ENCODE data around the gene TSHZ2.

TSHZ2 gene

GRCh38 chr20:53439616-53440015 is 467.5 kb downstream of the TSHZ2 start:
- ChIA-PET CTCF (no interaction called here), POLR2A (no interaction called here)
- H3K4me3 ChIP-seq (ENCODE audit: low read depth, low read length): no peak overlapping the region
- no peak for DNase-seq (ENCODE audit: low read depth, low spot score)
- TF ChIP-seq, protein P1, sequence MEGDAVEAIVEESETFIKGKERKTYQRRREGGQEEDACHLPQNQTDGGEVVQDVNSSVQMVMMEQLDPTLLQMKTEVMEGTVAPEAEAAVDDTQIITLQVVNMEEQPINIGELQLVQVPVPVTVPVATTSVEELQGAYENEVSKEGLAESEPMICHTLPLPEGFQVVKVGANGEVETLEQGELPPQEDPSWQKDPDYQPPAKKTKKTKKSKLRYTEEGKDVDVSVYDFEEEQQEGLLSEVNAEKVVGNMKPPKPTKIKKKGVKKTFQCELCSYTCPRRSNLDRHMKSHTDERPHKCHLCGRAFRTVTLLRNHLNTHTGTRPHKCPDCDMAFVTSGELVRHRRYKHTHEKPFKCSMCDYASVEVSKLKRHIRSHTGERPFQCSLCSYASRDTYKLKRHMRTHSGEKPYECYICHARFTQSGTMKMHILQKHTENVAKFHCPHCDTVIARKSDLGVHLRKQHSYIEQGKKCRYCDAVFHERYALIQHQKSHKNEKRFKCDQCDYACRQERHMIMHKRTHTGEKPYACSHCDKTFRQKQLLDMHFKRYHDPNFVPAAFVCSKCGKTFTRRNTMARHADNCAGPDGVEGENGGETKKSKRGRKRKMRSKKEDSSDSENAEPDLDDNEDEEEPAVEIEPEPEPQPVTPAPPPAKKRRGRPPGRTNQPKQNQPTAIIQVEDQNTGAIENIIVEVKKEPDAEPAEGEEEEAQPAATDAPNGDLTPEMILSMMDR (IDR thresholded peaks at IDR 0.05; ENCODE audit: insufficient read depth, low read length, missing control alignments): no peak

DNA sequence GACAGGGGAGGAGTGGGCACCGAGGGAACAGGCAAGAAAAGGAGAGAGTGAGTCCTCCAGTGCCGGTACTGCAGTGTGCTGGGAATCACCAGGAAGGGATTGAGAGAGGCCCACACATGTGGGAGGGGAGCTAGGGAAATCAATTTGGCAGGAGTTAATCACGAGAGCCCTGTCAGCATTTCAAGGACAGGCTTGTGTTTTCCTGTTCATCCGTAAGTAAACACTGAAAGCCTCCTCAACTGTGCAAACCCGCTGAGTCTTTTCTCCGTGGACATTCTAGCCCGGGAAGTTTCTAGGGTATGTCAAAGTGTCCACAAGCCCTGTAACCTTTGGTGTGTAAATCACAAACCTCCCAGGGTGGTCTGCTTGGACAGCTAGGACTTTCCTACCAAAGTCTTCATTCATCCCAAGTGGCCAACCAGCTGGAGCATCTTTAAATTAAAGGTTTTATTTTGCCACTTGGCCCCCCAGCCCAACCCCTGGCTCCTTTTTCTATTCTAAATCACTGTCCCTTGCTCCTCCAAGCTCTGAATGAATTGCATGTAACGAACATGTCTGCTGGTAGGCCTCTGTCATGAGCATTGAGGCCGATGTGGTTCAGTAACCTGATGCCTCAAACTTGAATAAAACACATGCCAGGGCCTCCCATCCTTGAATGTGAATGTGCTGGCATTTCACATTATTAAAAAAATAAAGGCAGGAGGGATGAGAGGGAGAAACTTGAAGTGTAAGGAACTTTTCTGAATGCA is 472.4 kb downstream of the TSHZ2 start:
- CTCF ChIA-PET: no interaction called here

DNA sequence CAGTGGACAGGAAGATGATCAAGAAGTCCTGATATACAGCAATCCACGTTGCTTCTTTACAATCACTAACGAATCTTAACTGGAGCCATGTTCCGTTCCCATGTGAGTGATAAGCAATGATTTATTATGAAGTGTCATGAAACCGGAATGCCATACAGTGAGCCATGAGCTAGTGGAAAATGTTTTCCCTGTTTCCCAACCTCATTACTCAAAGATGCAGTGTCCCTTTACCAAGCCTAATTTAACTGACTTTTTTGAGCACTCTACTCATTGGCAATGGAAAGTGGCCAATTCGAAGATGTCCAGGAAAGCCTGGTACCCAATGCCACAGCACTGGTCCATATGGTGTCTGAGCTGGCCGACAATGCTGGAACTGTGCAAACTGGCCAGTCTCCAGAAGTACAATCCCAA is 473.2 kb downstream of the TSHZ2 start:
- CTCF ChIA-PET: no interaction called here
- no peak for DNase-seq (ENCODE audit: low read depth, low spot score)
- POLR2A ChIA-PET: no interaction called here
- H3K4me3 ChIP-seq (ENCODE audit: low read depth, low read length): no peak overlapping the region
- TF ChIP-seq, protein P1 (IDR thresholded peaks at IDR 0.05; ENCODE audit: insufficient read depth, low read length, missing control alignments): no peak

More for the DNA sequence above, 472.4 kb downstream of the TSHZ2 start:
- H3K4me3 ChIP-seq (ENCODE audit: low read depth, low read length): no peak overlapping the region
- POLR2A ChIA-PET: no interaction called here
- no peak for DNase-seq (ENCODE audit: low read depth, low spot score)
- TF ChIP-seq, protein P1 (IDR thresholded peaks at IDR 0.05; ENCODE audit: insufficient read depth, low read length, missing control alignments): no peak

DNA sequence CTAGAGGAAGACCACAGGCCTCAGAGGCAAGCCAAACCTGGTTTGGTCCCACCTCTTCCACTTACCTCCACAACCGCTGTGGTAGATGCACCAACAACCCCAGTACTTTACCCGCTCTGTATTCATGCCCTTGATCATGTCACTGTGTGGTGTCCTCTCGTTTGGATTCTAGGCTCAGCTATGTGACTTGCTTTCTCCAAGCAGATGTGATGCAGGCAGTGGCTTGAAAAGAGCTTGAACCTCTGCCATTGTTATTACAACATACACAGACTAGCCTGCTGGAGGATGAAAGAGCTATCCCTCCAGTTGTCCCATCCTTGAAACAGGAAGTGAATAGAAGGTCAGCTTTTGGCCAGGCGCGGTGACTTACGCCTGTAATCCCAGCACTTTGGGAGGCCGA is 473.8 kb downstream of the TSHZ2 start:
- POLR2A ChIA-PET: no interaction called here

DNA sequence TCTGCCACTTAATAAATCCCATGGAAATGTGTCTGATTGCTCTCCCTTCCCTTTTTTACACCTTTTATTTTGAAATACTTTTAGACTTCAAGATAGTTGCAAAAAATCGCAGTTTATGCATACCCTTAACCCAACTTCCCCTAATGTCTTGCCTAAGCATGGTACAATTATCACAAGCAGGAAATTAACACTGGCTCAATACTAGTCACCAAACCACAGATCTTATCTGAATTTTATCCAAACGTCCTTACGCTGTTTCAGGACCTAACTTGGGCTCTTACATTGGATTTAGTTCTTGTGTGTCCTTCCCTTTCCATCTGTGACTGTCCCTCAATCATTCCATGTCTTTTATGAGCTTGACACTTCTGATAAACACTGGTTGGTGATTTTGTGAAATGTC is 475.2 kb downstream of the TSHZ2 start:
- ChIA-PET CTCF (no interaction called here), POLR2A (no interaction called here)
- no peak for DNase-seq (ENCODE audit: low read depth, low spot score)
- no peak overlapping the region for H3K4me3 ChIP-seq (ENCODE audit: low read depth, low read length)
- TF ChIP-seq, protein P1 (IDR thresholded peaks at IDR 0.05; ENCODE audit: insufficient read depth, low read length, missing control alignments): no peak

More for the DNA sequence above, 473.8 kb downstream of the TSHZ2 start:
- CTCF ChIA-PET: no interaction called here
- H3K4me3 ChIP-seq (ENCODE audit: low read depth, low read length): no peak overlapping the region
- DNase-seq (ENCODE audit: low read depth, low spot score): no peak
- TF ChIP-seq, protein P1 (IDR thresholded peaks at IDR 0.05; ENCODE audit: insufficient read depth, low read length, missing control alignments): no peak

DNA sequence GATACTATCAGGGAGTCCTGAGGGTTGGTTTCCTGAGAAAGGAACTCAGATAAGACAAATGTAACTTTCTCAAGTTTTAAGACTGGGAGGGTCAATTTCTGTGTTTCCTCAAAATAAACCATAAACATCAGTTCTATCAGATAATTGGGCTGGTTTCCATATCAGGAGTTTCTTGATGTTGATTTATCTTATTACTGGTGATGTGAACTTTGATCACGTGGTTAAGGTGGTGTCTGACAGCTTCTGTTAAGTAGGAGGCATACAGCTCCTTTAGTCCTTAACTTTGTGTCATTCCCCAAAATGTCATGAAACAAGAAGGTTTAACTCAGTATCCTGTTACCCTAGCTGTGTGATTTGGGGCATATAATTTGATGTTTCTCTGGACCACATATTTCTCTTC is 476.3 kb downstream of the TSHZ2 start:
- no peak overlapping the region for H3K4me3 ChIP-seq (ENCODE audit: low read depth, low read length)
- TF ChIP-seq, protein P1 (IDR thresholded peaks at IDR 0.05; ENCODE audit: insufficient read depth, low read length, missing control alignments): no peak
- CTCF ChIA-PET: no interaction called here
- no peak for DNase-seq (ENCODE audit: low read depth, low spot score)
- POLR2A ChIA-PET: no interaction called here

Measured in AG04449 (cell line).